ENCODE measurements around the gene KLRG1. TPM values are rescaled to one million over a fixed set of nuclear protein-coding genes. Genes with fewer than 3 reads are reported as not detected.

KLRG1 gene
- total and polyA plus RNA-seq, 9 of the 15 experiments (the other 6 are each of a cell fraction or from before 2014, with no cell fraction given), result 1.4 to 7.2 (median 2.1) TPM

DNA sequence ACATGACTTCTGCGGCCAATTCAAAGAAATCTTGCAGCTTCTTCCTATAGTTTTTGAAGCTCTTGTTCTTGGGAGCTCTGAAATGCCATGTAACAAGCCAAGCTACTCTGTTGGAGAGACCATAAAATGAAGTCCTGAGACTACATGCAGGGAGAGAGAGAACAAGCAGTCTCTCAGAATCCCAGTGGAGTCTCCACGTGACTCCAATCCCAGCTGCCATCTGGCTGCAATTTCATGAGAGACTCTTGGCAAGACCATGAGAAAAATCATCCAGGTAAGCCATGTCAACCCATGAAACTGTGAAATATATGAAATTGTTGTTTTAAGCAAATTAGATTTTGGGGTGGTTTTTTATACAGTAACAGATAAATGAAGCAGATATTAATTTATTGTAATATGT lies 54.4 kb downstream of the KLRG1 start:
- Histone ChIP-seq H3K9me1 (ENCODE audit: control insufficient read depth, insufficient read depth, low read length) (no peaks in the 10 kb centered on the region), H3K4me1 (replicated peaks in 1 of 2; ENCODE audit: control insufficient read depth in 2 of 2, insufficient read depth in 2 of 2, low read length in 2 of 2) (no peaks in the 10 kb centered on the region), H2AFZ (ENCODE audit: low read depth, low read length) (no peak overlapping the region), H4K20me1 (replicated peaks; ENCODE audit: control insufficient read depth, insufficient read depth, low read length) (no peaks in the 10 kb centered on the region), H3K9me3 (replicated peaks; ENCODE audit: control insufficient read depth, insufficient read depth, low read depth, low read length) (no peaks in the 10 kb centered on the region), H3K79me2 (ENCODE audit: control insufficient read depth, insufficient read depth, low read length) (no peaks in the 10 kb centered on the region), H3K27me3 (ENCODE audit: control insufficient read depth in 2 of 2, insufficient read depth in 2 of 2, low read length in 2 of 2) (no peaks in the 10 kb centered on the region), H3K36me3 (ENCODE audit: control insufficient read depth, insufficient read depth, low read length) (no peaks in the 10 kb centered on the region), H3K27ac (ENCODE audit: extremely low read depth, low read depth, low read length) (no peak overlapping the region), H3K9ac (ENCODE audit: insufficient read depth in 1 of 2, low read depth in 2 of 2, low read length in 2 of 2) (no peak overlapping the region), H3K4me2 (ENCODE audit: insufficient read depth, low read length) (no peak overlapping the region), H3K4me3 (no peak overlapping the region)
- 0% methylated on average over 2 of the region's 2 CpGs for WGBS (ENCODE audit: insufficient coverage, low coverage, missing lambda C conversion rate)
- no peak for DNase-seq (ENCODE audit: extremely low read depth in 1 of 4, low spot score in 3 of 4)
- in situ Hi-C loops (cut with MboI), result loop anchor here (5.0 kb wide), 1 partner anchor 361 kb away; no protein-coding TSS in a partner anchor
- no peak for ATAC-seq
- FAIRE-seq, result no peak
- TF ChIP-seq ZBTB5 (IDR thresholded peaks at IDR 0.05) (no peak), GATA2 (CRISPR knock-in tag; IDR thresholded peaks at IDR 0.05) (no peak), STAG1 (CRISPR knock-in tag; IDR thresholded peaks at IDR 0.05; ENCODE audit: borderline replicate concordance) (no peak), ZBED1 (IDR thresholded peaks at IDR 0.05) (no peak), ATF3 (IDR thresholded peaks at IDR 0.05) (no peak), ATF3 (CRISPR knock-in tag; conservative IDR thresholded peaks at IDR 0.05) (no peak), ZNF41 (CRISPR knock-in tag; conservative IDR thresholded peaks at IDR 0.05) (no peak), ZNF224 (CRISPR knock-in tag; IDR thresholded peaks at IDR 0.05) (no peak), ZBTB40 (IDR thresholded peaks at IDR 0.05) (no peak), ZBTB40 (CRISPR knock-in tag; IDR thresholded peaks at IDR 0.05) (no peak), ZFPM2 (CRISPR knock-in tag; IDR thresholded peaks at IDR 0.05) (no peak)
- ChIA-PET CTCF (ENCODE audit: low intra/inter-chr PET ratio) (no interaction called here), POLR2A (no interaction called here)
- intact Hi-C loops (cut with micrococcal nuclease), result loop anchor here (10.0 kb wide), 3 partner anchors 149 to 259 kb away; partner anchors contain the start of gene A2ML1
- BruUV-seq (replicated peaks), result no TSS peak

Measured in K562 (cell line).